NCI-H2081 (cell line): ENCODE results near the gene EPC1.
"Not testable (repeated sequence)": the region's sequence is repeated elsewhere in the genome, so short reads cannot be mapped to it uniquely, and the experiment has no call there.

Experiments used
- DNase-seq, 2 experiments: peaks; one replicate each; lab custom pipeline; 2025; lab: John Stamatoyannopoulos, UW

EPC1 gene

DNA sequence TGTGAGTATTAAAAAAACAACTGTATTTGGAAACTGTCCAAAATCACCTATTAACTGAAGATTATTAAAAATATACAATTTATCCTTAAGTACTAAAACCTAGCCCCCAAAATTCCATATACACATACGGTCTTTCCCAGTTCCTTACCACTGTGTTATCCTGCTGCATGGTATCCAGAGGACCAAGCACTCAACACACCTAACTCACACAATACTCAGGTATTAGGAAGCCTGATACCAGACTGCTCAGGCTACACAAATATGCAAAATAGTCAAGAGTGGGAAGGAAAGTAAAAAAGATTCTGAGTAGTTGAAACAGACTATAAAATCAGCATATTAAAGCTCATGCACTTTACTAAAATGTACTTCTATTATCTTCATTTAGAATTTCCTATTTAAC, 67.2 kb downstream of the EPC1 start:
- DNase-seq: no peak

DNA sequence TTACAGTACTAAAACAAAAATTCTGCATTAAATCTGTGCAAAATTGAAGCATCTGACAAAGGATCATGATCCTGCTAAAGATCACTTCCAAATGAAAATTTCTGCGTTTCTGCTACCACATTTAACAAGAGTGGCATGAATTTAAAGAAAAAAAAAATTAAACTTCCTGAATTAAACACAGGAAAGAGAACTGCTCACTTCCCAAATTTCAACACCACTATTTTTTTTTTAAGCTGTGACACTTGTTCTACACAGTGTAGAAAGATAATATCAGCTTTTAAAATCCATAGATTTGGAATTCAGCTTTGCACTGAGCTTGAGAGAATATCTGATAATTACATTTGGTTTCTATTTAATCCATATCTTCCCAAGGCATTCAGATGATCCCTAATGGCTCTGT, 73.6 kb downstream of the EPC1 start:
- DNase-seq: no peak

DNA sequence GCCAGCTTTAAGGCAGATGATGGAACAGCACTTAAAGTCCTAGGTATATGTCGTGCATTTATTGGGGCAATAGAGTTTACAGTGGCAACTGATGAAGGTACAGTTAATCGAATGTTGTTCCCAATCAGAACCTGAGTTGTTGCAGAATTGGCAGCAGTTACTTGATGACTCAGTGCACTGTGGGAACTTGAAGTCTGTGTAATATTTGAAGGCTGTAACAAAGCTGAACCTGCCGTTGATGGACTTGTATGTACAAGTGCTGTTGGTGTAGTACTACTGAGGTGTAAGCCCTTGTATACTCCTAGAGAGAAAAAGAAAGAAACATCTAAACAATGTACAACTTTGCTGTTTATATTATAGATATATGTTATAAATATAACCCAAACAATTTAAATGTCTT, 75.3 kb downstream of the EPC1 start:
- DNase-seq: no peak

DNA sequence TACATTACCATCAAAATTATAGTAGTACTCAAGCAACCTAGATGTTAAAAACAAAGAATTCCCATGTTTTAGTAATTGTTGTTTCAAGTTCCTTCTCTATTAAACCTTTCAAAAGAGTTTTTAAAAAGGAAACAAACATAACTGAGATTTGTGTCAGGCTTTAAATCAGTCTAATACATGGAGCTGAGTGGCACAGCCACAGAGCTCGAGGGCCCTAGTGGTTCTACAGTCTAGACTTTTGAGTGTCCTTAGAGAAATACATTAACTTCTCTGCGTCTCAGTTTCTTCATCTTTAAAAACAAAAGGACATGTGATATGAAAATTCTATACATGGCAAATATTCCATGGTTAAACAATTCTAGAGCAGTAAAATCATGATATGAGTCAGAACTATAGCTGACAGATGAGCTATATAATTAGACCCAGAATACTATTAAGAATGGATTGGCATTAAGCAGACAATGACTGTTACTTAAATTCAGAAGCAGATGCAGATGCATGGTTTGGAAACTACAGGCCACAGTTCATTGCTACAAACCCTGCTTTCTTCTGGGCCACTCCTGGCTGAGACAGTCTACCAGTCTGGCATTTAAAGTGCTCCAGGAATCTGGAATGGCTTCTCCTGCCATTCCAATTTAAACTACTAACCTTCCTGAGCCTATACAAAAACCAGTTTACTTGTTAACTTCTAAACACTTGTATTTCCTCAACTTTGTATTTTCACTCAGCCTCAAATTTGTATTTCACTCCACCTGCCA, 77.4 kb downstream of the EPC1 start:
- no peak for DNase-seq

DNA sequence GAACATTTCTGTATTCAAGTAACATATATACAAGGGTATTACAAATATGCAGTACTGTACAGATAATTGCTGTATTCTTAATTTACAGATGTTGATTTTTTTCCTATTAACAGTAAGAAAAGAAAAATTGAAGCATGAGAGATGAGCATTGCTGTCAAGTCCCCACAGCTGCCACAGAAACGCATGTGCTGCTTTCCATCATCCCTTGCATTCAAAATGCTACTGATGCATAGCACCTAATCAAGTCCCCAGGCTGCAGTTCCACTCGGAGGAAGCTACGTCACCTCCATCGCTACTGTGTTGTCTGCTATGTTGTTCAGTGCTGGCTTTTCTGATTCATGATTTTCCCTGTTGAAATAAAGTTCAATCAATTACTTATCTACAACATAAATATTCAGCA, 78.2 kb downstream of the EPC1 start:
- no peak for DNase-seq

DNA sequence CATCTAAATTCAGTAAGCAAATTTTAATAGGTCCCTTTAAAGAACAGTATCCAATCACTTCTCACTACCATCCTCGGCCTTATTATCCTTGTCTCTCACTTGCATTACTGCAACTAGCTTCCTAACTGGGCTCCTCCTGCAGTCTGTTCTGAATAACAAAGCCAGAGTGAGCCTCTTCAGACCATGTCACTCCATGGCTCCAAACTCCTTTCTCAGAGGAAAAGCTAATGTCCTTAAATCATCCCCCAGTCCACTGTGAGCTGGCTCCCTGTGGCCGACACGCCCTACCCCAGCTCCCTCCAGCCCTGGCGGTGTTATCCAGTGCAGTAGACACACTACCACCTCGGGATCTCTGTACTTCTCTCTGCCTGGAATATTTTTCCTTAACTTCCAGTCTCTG, 80.0 kb downstream of the EPC1 start:
- no peak for DNase-seq

DNA sequence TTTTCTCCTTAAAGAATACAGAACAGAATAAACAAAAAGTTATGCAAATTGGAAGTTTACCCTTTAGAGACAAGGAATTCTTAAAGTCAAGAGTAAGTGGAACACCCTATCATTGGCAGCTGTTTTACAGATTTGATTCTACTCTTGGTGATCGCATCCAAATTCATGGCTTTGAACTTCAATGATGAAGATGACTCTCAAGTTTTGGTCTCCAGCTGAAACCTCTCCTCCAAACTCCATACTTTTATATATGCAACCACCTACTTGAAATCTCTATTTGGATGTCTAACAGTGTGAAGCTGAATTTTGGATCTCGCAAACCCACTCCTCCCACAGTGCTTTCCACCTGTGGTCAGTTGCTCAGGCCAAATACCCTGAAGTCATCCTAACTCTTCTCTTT, 80.4 kb downstream of the EPC1 start:
- DNase-seq: no peak

DNA sequence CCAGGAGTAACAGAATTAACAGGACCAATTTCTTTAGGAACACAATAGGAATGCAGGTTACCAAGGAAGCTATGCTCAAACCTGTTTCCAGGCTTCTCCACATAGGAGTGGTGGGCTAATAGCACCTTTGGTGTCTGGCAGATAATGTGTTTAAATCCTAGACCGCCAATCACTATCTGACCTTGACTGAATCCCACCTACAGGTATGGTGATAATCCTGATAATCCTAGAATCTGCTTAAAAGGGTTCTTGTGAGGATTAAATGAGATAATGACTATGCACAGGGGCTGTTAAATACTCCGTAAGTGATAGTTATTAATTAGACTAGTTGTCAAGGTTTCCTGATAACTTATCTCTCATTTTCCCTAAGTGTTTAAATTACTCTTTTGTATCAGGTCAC, 81.2 kb downstream of the EPC1 start:
- DNase-seq: no peak

DNA sequence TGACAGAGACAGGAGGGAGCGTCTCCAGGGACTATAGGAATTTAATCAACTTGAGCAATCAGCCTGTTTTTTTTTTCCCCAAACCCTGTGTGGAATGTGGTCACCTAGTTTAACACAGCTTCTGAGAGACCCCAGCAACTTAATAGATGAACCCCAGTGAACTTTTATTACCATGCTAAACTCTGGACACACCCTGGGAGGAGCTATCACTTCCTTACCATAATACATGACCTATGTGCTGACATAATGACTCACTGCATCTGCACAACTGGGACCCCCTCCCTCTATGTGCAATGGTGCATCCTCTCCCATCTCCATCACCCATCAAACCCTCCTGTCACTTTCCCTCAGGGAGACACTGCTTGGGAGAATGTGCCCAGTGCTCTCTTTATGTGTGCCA, 83.7 kb downstream of the EPC1 start:
- DNase-seq: no peak

DNA sequence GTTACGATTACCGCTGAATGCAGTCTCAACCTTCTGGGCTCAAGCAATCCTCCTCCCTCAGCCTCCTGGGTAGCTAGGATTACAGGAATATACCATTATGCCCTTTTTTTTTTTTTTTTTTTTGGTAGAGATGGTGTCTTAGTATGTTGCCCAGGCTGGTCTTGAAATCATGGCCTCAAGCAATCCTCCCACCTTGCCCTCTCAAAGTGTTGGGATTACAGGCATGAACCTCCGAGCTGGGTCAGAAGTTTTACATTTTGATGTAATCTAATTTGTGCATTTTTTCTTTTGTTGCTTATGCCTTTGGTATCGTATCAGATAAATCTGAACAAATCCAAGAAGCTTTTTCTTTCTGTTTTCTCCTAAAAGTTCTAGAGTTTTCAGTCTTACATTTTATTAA, 87.4 kb downstream of the EPC1 start:
- DNase-seq: no peak

DNA sequence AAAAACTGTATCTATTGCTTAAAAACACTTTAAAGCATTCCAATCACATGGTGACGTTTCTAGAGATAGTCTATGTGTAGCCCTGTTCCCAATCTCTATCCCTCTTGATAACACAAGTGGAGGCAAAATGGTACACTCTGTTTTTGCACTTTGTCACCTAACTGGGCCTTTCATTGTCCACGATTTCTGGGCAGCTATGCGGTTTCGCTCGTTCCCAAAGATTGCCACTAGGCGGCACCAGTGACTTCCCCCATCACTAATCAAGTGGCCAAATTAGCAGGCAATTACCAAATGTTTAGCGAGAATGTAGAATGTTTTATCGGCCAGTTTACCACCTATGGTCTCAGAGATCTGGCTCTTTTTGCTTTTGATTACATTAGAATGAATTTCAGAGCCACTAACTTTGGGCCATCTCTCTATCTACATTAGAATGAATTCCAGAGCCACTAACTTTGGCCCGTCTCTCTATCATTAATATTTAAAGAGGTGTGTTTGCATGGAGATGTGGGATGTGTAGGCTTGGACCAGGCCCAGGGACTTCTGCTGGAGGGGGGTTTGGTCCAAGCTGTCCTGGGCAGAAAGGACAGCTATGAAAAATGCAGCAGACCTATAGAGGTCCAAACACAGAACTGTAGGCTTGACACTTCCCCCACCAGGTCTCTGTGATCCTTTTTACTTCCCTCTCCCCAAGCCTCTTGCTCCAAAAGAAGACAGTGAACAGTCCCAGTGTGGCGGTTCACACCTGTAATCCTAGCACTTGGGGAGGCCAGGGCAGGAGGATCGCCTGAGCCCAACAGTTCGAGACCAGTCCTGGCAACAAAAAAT, 90.1 kb downstream of the EPC1 start:
- DNase-seq: no peak

DNA sequence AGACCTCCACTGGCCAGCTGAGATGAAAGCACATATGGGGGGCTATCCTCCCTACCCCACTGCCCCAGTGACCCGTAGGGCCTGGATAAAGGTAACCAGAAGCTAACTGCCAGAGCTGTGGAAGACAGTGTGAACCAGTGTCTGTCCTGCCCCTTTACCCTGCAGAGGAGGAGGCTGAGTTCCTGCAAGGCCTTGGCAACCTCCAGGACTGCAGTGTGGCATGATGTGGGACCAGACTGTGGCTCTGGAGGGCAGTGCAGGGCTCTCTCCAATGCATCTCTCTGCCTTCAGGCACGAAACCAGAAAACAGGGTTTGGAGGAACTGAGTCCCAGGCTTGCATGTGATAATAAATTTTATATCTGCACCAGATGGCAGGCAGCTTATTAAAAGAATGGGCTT, 93.1 kb downstream of the EPC1 start:
- DNase-seq: no peak

DNA sequence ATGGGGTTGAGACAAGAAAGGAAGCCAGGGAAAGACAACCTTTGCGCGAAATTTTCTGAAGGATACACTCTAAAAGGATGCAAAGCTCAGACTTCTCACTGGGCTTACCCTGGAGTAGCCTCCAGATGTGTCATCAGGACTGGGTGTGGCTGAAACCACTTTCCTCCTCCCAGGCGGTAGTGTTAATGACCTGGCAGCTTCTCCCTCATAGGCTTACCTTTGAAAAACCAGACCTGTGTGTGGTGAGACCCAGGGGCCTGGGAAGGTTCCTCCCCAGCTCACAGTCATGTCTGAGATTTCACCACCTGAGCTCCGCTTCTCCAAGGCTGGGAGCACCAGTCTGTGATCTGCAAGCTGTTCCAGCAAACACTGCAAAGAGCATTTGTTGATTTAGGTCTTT, 93.7 kb downstream of the EPC1 start:
- DNase-seq: no peak

DNA sequence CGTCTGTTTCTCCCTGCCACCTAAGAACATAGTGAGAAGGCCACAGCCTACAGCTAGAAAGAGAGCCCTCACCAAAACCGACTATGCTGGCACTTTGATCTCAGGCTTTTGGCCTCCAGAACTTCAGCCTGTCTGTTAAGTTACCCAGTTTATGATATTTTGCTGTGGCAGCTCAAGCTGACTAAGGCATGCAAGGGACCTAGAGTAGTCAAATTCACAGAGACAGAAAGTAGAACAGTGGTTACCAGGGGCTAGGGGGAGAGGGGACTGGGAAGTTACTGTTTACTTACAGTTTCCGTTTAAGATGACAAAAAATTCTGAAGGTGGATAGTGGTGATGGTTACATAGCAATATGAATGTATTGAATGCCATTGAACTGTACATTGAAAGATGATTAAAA, 96.5 kb downstream of the EPC1 start:
- DNase-seq: not testable (repeated sequence)

DNA sequence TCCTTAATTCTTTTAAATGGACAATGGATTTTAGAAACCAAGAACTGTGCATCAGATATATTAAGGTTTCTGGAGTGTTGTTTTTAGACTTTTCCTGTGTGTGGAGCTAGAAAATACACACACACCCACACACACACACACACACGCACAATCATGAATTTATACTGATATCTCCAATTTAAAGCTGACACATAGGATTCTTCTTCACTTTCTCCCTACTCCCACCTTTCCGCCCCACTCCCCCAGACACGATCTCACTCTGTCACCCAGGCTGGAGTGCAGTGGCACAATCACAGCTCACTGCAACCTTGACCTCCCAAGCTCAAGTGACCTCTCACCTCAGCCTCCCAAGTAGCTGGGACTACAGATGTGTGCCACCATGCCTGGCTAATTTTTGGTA, 100.3 kb downstream of the EPC1 start:
- DNase-seq: no peak

DNA sequence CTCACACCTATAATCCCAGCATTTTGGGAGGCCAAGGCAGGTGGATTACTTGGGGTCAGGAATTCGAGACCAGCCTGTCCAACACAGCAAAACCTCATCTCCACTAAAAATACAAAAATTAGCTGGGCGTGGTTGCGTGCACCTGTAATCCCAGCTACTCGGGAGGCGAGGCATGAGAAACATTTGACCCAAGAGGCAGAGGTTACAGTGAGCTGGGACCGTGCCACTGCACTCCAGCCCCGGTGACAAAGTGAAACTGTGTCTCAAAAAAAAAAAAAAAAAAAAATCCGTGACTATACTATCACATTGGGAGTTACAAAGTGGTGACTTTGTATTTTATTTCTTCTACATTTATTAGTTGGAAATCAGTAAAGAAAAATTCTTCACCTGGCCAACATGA, 101.2 kb downstream of the EPC1 start:
- DNase-seq: no peak

DNA sequence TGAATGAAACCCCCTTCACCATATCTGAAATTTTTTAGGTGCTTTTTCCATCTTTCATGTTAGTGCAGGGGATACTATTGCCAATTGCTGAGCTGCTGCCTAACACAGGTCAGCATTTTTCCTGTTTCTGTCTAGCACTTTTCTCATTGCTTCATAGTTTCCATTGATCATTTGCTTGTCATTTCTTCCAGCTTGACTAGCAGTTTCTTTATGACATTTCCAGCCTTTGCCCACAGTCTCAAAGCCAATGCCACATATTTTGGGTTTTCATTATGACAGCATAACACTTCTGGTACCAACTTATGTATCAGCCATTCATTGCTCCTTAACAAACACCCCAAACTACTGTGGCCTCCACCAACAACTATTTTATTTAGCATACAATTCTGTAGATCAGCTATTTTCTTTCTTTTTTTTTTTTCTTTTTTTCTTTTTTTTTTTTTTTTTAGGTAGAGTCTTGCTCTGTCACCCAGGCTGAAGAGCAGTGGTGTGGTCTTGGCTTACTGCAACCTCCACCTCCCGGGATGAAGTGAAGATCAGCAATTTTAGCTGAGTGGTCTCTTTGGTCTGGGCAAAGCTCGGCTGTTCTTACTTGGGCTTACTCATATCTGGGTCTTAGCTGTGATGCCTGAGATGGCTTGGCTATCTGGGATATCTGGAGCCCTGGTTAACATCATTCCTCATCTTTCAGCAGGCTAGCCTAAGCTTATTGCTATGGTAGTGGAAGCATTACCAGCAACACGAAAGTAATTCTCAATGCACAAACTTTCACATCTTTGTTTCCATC, 102.3 kb downstream of the EPC1 start:
- DNase-seq: no peak

DNA sequence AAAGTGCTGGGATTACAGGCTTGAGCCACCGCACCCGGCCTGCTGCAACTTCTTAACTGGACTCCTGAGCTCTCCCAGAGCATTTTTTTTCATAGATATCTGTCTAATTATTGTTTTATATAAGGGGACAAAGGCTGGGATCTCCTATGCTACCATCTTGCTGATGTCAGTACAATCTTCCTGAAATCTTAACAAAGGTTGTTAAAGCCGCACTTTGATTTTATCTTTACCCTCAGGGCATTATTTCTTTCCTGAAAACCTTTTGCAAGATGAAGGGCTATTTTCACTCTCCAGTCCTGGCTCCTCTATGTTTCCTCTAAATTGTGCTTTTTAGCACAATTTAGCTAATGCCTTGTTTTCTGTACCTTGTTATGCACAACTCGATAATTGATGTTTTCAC, 102.9 kb downstream of the EPC1 start:
- DNase-seq: no peak

DNA sequence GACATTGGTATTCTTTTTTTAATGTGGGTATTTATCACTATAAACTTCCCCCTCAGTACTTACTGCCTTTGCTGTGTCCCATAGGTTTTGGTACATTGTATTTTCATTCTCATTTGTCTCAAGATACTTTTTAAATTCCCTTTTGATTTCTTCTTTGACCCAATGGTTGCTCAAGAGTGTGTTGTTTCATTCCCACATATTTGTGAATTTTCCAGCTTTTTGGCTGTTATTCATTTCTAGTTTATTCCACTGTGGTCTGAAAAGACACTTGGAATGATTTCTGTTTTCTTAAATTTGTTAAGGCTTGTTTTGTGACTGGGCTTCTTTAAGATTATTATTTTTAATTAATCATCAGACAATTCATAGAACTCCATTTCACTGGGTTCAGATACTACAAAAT, 105.0 kb downstream of the EPC1 start:
- no peak for DNase-seq

DNA sequence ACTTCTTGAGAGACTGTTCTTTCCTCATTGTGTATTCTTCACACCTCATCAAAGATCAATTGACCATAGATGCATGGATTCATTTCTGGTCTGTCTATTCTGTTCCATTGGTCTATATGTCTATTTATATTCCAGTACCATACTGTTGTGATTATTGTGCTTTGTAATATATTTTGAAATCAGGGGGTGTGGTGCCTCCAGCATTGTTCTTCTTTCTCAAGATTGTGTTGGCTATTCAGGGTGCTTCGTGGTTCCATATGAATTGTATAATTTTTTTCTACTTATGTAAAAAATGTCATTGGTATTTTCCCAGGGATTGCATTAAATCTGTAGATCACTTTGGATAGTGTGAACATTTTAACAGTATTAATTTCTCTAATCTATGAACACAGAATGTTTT, 106.5 kb downstream of the EPC1 start:
- DNase-seq: no peak

DNA sequence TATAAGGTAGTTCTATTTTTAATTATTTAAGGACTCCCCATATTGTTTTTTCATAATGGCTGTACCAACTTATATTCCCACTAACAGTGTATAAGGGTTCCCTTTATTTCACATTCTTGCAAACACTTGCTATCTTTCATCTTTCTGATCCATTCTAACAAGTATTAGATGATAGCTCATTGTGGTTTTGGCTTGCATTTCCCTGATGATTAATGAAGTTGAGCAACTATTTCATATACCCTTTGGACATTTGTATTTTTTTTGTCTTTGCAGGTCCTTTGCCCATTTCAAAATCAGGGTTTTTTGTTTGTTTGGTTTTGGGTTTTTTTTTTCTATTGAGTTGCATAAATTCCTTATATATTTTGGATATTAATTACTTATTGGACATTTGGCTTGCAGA, 107.2 kb downstream of the EPC1 start:
- DNase-seq: no peak

DNA sequence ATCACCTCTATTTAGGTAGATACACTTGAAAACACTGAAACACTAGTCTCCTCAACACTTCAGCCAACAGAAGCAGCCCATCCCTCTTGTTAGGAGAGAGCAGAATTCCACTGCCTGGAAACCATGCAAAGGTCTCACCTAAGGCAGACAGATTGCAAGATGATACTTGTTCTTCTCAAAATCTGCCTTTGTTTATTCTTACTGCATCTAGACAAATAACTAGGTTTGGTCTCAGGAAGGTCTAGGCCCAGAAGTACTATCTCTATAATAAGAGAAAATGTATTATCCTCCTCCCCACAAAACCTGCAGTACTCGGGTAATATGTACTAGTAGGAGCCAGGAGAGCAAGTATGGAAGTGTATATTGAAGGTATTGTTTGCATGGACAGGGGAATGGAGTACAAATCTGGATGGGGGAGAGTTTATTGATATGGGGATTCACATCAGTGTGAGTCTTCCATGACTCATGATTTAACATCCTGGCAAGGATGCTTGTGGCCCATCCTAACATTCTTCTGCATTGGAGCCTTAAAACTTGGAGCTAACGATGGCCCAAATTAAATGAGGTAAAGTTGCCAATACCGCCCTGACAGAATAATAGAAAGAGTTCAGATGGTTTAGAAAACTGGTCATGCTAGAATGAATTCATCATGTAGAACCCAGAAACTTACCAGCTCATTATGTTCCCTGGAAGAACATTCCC, 109.2 kb downstream of the EPC1 start:
- DNase-seq: no peak
